HL-60/S4 treated with phorbol 12-myristate 13-acetate at 8.2 ng/mL for 4 days and 3 days (cell line): ENCODE data around the gene PITPNM3.

Experiments
- in situ Hi-C: fragments of 300-500 bp; cut with MboI; formaldehyde crosslinking; loops from 2 replicates; pipeline ENCODE4 v1.15.0; 2022; ENCODE audit warnings: low sequenced_read_pairs

The PITPNM3 gene

GRCh38 chr17:6465206-6466003 is 91.0 kb downstream of the PITPNM3 start:
- in situ Hi-C loops, result no loop called here

GRCh38 chr17:6464446-6465041 is 91.8 kb downstream of the PITPNM3 start:
- in situ Hi-C loops, result no loop called here

- in situ Hi-C loops, result no loop called here
Measured at GRCh38 chr17:6463616-6464445, 92.5 kb downstream of the PITPNM3 start.

- in situ Hi-C loops, result no loop called here
Measured at GRCh38 chr17:6462692-6463091, 93.7 kb downstream of the PITPNM3 start.

GRCh38 chr17:6461792-6462524 is 94.4 kb downstream of the PITPNM3 start:
- in situ Hi-C loops, result no loop called here

GRCh38 chr17:6461246-6461645 is 95.1 kb downstream of the PITPNM3 start:
- in situ Hi-C loops, result no loop called here

GRCh38 chr17:6460531-6461161 is 95.7 kb downstream of the PITPNM3 start:
- in situ Hi-C loops, result no loop called here

GRCh38 chr17:6458460-6458950 is 97.8 kb downstream of the PITPNM3 start:
- in situ Hi-C loops, result no loop called here

GRCh38 chr17:6457688-6458459 is 98.5 kb downstream of the PITPNM3 start:
- in situ Hi-C loops, result no loop called here

- in situ Hi-C loops, result no loop called here
Measured at GRCh38 chr17:6456914-6457687, 99.3 kb downstream of the PITPNM3 start.

- in situ Hi-C loops, result no loop called here
Measured at GRCh38 chr17:6456321-6456720, 100.0 kb downstream of the PITPNM3 start.

- in situ Hi-C loops, result no loop called here
Measured at GRCh38 chr17:6455321-6455705, 101.0 kb downstream of the PITPNM3 start.

GRCh38 chr17:6454495-6455320 is 101.6 kb downstream of the PITPNM3 start:
- in situ Hi-C loops, result no loop called here

- in situ Hi-C loops, result no loop called here
Measured at GRCh38 chr17:6453279-6454024, 102.9 kb downstream of the PITPNM3 start.

GRCh38 chr17:6452471-6453266 is 103.7 kb downstream of the PITPNM3 start:
- in situ Hi-C loops, result no loop called here
